Measurements from ENCODE around the gene TSSK2.

TSSK2 gene

DNA sequence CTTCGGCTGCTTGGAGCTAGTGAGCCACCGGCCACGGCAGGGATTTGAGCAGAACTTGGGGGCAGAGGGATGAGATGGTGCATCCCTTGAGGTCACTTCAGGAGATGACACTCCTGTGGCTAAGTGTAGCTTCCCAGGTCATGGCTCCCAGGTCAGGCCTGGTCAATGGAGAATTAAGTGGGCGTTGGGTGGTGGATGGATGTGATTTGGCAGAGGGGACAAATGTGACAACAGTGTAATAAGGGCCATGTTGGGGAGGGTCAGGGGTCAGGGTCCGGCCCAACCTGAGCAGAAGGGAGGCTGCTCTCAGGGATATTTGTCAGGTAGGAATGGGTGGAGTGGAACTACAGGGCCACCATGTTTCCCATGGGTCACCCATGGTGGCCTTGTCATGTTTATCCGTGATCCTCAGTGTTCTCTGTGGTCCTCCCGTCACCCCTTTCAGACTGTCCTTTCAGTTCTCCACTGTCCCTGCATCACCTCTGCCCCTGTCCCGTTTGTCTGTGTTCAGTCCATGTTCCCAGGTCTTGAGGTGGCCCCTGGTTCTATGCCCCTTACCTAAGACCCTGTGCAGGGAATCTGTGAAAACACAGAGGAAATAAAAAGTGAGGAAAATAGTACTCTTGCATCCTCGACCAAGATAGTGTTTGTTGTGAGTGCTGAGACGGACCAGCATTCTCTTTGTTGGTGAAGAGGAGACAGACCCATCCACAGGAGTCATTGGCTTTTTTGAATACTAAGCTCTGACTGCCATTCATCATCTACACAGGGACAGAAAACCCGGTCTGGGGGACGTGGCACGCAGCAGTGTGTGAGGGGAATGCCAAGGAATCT is 41.3 kb downstream of the TSSK2 start:
- DNase-seq = no peak

DNA sequence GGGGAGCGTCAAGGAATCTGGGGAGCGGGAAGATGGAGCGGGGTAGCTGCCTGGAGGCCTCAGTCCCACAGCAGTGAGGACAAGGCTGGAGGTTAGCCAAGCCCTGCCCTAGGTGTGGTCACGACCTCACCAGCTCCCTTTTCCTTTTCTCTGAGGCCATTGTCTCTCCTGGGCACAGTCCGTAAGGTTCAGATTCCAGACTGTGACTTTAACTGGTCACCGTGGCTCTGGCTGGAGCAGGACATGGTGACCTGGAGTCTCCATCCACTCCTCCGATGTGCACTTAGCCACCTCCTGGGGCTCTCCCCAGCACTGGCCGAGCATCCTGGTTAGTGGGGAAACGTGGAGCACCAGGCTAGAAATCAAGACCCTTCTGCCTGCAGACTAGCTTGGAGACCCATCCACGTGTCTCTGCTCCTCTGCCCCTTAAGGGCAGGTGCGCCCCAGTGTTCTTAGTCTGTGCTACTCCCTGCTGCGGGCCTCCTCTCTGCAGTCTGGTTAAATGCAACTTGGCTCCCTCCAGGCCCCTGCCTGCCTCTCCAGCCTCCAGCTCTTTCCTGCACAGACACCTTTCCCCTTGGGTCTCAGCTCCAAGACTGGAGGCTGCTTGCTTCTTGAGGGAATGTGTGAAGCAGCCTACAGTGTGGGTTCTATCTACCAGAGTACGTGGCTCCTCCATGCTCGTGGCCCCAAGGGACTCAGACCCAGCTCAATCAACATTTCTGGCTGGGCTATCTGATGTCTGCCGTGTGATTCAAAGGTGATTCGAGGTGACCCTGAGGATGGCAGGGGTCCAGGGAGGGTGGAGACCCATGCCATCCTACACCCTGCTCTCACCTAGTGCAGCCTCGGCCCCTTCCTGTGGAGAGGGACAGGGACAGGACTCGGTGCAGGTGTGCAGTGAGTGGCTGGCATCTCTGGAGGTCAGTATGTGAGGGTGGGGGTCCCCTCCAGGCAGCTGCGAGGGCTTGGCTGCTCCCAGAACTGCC is 42.2 kb downstream of the TSSK2 start:
- DNase-seq = no peak

DNA sequence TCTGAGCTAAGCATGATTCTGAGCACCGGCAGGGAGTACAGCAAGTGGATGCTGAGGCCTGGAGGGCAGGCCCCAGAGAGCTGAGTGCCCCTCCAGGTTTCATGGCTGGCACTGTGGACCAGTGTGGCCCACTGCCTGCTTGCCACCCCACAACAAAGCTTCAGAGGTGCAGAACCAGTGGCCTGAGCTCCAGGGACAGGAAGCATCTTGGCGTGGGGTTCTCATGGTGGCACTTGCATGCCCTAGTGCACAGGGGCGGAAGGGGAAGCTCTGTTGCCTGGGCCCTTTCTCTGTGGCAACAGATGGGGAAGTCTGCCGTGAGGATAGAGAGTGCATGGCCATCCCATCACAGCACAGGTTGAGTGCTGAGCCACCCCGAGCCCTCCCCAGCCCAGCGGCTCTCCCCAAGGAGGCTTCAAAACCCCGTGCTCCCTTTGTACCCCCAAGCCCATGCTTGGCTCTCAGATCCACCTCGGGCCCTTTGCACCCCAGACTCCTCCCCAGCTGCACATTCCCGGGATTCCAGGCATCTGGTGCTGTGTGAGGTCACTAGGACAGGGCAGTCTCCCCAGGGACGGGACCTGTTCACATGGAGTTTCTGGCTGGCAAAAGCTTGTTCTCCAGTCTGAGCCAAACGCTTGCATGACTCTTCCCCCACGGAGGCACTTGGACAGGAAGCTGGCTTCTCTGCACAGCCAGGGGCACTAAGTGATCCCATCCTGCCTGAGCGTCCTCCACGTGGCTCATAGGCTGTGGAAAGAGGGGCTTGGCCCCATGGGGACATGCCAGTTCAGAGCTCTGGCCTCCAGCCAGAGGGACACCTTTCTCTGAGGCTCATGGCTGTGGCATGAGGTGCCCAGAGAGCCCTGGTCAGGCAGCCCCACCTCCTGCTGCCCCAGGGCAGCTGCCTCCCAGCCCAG is 43.3 kb downstream of the TSSK2 start:
- no peak for DNase-seq

DNA sequence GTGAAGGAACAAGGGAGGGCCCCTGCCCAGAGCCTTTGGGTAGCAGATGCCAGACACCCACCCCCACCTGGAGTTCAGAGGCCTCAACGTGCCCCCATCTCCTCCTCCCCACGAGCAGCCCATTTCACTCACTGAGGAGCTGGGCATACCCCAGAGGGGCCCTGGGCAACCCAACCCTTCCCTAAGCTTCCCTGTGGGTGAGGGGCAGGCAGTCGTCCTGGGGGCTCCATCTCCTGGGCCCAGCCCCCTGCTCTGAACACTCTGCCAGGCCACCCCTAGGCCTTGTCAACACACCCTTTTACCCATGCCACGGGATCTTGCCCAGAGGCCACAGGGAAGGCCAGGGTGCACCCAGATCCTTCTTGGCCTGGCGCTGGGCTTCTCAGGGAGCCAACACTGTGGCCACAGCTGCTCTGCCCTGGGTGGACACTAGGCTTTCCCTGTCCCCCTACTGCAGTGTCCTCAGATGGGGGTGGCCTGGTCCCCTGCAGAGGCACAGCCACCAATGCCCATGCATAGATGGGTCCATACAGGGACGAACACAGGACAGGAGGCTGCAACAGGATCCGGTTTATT is 44.0 kb downstream of the TSSK2 start:
- no peak for DNase-seq

DNA sequence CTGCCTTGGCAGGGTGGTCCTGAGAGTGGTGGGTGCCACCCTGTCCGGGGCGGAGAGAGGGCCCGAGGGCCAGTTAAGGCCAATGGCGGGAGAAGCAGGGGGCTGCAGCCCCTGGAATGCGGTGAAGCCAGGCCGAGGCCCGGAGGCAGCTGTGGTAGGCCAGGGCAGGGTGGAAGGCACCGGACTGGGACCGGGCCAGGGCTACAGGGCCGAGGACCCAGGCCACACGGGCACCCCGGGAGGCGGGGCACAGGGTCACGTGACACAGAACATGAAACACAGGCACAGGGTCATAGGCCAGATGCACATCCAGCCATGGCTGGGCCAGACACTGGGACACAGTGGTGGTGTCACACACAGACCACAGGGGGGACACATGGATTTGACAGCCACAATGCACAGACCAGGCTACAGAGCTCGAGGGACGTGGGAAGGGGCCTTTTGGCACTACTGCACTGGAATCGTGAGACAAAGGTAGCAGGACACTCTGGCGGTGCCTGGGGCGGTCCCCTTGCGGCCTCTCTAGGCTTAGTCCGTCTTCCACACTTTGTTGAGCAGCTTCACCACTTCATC is 44.6 kb downstream of the TSSK2 start:
- DNase-seq = no peak

DNA sequence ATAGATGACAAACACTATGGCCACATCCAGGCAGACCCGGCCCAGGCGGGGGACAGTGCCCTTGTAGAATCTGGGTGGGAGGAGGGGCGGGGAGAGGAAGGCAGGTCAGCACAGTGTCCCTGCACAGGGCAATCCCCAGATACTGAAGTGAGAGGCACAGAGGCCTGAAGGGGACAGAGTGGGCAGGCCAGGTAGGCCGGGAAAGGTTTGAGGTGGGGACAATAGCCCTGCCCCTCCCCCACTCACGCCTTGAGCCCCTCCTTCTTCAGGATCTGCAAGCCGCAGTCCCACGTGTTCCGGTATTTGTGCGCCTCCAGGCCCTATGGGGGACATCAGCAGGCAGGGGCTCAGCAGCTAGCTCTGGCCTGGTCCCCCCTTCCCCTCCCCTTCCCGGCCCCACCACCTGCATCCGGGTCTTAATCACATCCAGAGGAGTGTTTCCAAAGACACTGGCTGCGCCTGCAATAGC is 45.1 kb downstream of the TSSK2 start:
- DNase-seq = no peak

DNA sequence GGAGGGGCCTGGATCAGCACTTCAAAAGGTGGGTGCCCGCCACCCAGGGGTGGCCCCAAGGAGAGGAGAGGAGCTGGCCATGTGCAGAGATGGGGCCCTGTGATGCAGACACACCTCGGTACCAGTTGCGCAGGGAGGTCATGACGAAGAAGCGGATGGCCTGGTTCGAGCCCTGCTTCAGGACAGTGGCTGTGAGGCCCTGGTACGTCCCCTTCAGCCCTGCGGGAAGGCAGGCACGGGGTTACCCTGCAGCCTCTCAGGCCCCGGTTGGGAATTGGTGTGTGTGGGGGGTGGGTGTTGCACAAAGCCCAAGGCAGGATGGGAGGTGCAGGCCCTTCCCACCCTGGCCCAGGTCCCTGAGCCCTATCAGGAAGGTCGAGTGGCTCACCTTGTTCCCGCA is 45.6 kb downstream of the TSSK2 start:
- DNase-seq = no peak

DNA sequence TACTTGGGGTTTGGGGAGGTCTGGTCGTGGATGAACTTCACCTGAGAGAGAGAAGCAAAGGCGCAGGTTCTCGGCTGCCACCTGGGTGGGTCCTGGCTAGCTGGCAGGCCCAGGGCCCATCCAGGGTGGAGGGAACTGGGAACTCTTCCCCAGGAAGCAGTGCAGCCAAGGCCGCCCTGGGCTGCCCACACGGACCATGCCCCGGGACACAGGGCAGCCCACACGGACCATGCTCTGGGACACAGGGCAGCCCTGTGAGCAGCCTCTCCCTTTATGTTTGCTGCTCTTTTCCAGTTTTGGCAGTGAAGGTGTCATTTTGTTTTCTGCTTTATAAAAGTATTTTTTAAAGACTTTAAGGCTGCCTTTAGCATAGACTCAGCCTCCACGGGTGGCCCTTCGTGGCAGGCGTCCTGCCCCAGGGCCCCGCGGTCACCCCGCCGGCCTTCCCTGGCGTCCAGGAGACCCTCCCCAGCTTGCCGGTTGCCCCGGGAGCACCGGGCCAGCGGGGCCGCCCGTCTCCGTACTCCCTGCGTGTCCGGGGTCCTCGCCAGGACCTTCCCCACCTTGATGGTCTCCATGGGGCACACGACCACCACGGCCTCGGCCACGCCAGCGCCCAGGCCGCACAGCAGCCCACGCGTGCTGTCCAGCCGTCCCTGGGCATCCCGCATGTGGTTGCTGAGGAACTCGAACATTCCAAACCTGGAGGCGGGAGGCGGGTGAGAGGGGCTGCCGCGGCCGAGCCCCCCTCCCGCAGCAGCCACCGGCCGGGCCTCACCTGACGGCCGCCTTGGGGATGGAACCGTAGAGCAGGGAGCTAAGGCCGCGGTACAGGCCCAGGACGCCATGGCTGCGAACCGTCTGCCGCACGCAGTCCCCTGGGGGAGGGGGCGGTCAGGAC is 46.3 kb downstream of the TSSK2 start:
- no peak for DNase-seq

DNA sequence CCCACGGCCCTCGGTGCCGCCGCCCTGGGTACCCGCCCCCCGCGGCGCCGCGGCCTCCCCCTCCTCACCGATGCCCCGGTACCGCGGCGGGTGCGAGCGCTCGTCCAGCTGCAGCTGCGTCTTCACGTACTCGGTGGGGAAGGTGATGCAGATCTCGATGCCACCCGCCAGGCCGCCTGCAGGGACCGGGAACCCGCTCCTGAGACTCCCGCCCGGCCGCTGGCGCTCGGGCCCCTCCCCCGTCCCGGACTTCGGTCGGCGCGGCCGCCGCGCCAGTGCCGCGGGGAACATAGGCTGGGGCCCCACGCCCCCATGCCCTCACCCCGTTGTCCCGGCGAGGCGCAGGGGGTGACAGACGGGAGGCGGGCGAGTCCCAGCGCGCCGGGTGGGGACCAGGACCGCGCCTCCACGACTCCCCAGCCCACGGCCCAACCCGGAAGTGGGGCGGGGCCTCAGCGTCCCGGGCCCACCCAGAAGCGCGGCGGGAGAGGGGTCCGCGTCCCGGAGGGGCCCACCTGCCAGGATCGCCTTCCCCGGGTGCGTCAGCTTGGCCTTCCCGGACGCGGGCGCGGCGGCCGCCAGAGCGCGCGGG is 47.1 kb downstream of the TSSK2 start:
- peak; percentile 58 for DNase-seq

DNA sequence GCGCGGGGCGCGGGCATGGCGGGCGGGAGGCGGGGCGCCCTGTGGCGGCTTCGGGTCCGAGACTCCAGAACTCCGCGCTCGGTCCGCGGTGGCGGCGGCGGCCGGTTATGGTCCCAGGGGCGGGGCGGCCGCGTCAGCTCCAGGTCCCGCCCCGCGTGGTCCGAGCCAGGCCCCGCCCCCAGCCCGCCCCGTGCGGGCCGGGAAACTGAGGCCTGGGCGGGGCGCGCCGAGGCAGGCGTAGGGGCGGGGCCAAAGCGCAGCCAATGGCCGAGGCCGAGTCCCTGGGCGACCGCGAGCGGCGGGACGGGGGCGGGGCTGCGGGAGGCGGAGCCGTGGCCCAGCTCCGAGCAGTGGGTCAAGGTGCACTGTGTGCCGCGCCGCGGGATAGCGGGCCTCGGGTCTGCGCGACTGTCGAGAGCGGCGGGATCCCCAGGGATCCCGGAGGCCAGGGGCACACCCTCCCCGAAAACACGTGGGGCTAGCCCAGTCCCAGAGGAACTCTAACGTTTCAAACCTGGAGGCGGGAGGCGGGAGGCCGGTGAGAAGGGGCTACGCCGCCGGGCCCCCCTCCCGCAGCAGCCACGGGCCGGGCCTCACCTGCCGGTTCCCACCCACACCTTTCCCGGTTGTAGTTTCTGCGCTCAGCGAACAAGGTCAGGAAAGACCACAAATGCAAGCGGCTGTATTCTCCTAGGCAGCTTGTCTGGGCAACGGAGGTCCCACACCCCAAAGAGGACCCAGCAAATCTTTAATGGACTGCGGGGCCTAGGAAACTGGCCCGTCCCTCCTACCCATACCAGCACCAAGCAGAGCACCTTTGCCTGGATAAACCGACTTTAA is 47.8 kb downstream of the TSSK2 start, which contains the start of gene SLC25A1:
Gene SLC25A1 (minus strand): TSS at position 80 of the 840 bp plus-strand sequence. CDS start 63 bp downstream, at position 17.
- peak; percentile 93 for DNase-seq

DNA sequence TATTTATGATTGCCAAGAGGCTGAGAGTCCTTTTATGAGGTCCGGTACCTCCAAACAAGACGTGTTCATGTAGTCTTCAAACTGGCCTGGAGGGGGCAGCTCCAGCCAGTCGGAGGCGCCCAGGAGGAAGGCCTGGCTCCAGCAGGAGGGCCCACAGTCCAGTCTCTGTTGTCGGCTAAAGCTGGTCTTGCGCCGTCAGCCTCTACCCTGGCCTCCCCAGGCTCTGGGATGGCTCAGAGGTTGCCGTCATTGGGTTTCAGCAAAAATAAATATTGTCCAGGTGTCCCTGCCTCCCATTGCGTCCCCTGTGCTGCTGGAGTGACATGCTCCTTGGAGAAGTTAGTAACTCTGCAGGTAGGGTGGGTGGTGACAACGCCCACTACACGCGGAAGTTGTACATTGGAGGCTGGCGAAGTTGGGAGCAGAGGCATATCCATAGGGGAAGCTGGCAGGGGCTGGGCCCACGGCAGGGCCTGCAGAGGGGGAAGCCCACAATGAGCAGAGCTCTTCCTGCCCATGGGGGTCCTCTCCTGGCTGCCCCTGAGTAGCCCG is 48.5 kb downstream of the TSSK2 start:
- DNase-seq = no peak

DNA sequence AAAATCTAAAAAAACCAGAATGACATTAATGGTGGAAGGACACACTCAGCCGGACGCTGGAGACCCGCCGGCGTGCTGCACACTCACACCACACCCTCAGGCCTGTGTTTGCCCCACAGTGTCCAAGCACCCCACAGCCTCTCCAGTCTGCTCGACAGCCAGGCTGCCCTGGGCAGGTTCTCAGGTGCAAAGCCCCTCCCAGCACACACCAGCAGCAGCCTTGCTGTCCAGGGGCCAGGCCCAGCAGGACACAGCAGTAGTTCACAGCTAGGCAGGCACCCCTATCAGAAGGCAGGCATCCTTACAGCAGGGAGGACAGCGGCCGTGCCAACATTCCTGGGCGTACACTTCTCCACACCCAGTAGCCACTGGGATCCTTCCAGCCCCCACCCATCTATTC is 49.1 kb downstream of the TSSK2 start:
- no peak for DNase-seq

DNA sequence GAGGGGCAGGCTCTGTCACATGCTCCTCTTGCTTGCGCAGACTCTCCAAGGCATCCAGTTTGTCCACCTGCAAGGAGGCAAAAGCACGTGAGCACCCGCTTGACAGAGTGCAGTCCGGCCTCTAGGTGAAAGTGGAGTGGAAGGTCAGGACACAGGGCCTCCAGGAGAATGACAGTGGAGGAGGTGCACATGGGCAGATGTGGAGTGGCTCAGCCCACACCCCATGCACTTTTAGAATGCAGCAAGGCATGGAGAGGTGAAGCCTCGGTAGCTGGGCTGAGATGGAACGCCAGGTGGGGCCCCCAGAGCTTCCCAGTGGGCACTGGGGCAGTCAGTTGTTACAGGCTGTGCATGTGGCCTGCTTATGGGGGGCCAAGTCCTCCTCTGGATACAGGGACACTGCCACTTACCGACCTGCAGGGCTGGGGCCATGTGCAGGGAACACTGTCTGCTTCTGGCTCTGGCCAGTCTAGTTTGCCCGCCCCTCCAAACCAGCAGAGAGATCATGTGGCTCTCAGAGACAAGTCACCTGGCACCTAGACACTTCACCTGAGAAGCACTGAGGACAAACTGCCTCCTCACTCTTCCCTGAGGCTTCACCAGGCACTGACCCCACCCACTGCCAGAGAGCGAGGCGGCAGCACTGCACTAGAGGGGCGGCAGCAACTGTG is 49.8 kb downstream of the TSSK2 start:
- no peak for DNase-seq

DNA sequence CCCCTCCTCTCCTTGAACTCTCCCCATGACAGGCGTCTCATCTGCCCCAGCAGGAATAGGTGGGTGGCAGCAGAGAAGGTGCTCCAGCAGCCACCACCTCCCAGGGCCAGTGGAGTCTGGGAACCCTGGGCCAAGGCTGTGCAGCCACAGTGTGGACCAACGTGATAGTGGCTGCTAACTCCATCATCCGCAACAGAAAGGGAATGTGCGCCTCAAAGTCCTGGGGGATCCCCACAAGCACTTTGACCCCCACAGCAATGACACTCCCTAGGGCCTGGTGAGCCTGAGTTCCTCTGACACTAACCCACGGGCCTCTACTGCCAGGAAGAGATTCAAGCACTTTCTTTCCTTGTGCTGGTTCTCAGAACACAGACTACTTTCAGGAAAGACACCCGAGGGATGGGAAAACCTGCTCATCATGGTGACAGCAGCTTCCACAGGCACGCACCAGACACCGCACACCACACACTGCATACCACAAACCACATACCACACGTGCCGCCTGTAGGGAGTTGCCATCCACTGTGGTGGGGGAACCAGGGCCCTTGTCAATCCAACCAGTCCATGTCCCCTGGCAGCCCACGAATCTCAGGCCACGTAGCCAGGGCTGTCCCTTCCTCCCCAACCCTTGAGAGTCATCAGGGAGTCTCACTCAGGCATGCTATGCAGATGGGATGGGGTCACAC is 50.8 kb downstream of the TSSK2 start:
- DNase-seq = no peak
